Measurements from ENCODE around the gene RAB33B.
"Not testable (repeated sequence)": the region's sequence is repeated elsewhere in the genome, so short reads cannot be mapped to it uniquely, and the experiment has no call there.

Gene RAB33B

GRCh38 chr4:139454111-139455045, at the start of gene RAB33B:
RAB33B (plus strand) TSS chr4:139454121; CDS start chr4:139454196, 75 bp downstream.
- H3K27ac ChIP-seq = peak within 1 kb of the TSS; percentile 95
- no peak for DNase-seq (ENCODE audit: low read depth, low spot score)

- no peak overlapping the region for H3K27ac ChIP-seq
- DNase-seq (ENCODE audit: low read depth, low spot score) = no peak
Observed at GRCh38 chr4:139410312-139410711, 43.6 kb upstream of the RAB33B start.

- H3K27ac ChIP-seq; DNase-seq (ENCODE audit: low read depth, low spot score): not testable (repeated sequence)
Observed at GRCh38 chr4:139414671-139415210, 39.2 kb upstream of the RAB33B start.

- no peak for DNase-seq (ENCODE audit: low read depth, low spot score)
Observed at GRCh38 chr4:139416073-139416673, 37.7 kb upstream of the RAB33B start.

GRCh38 chr4:139419388-139419914, 34.5 kb upstream of the RAB33B start:
- DNase-seq (ENCODE audit: low read depth, low spot score) = peak; percentile 22

More at GRCh38 chr4:139416073-139416673, 37.7 kb upstream of the RAB33B start:
- no peak overlapping the region for H3K27ac ChIP-seq

GRCh38 chr4:139420652-139421051, 33.3 kb upstream of the RAB33B start:
- DNase-seq (ENCODE audit: low read depth, low spot score) = no peak
- peak overlapping the region; percentile 88 for H3K27ac ChIP-seq

More at GRCh38 chr4:139419388-139419914, 34.5 kb upstream of the RAB33B start:
- peak overlapping the region; percentile 88 for H3K27ac ChIP-seq

- H3K27ac ChIP-seq = no peak overlapping the region
- no peak for DNase-seq (ENCODE audit: low read depth, low spot score)
Observed at GRCh38 chr4:139436122-139436521, 17.8 kb upstream of the RAB33B start.

GRCh38 chr4:139438141-139438540, 15.8 kb upstream of the RAB33B start:
- no peak for DNase-seq (ENCODE audit: low read depth, low spot score)
- no peak overlapping the region for H3K27ac ChIP-seq

GRCh38 chr4:139441029-139441428, 12.9 kb upstream of the RAB33B start:
- H3K27ac ChIP-seq = peak overlapping the region; percentile 12
- DNase-seq (ENCODE audit: low read depth, low spot score) = peak; percentile 31

- no peak overlapping the region for H3K27ac ChIP-seq
- no peak for DNase-seq (ENCODE audit: low read depth, low spot score)
Observed at GRCh38 chr4:139443661-139444060, 10.3 kb upstream of the RAB33B start.

GRCh38 chr4:139444881-139445280, 9.0 kb upstream of the RAB33B start:
- not testable (repeated sequence) for DNase-seq (ENCODE audit: low read depth, low spot score); H3K27ac ChIP-seq

- DNase-seq (ENCODE audit: low read depth, low spot score); H3K27ac ChIP-seq: not testable (repeated sequence)
Observed at GRCh38 chr4:139447078-139447477, 6.8 kb upstream of the RAB33B start.

GRCh38 chr4:139450586-139450985, 3.3 kb upstream of the RAB33B start:
- H3K27ac ChIP-seq = no peak overlapping the region
- DNase-seq (ENCODE audit: low read depth, low spot score) = no peak

GRCh38 chr4:139451997-139452396, 1.9 kb upstream of the RAB33B start:
- DNase-seq (ENCODE audit: low read depth, low spot score) = no peak
- H3K27ac ChIP-seq = peak overlapping the region; percentile 95

GRCh38 chr4:139453041-139453370, 915 bp upstream of the RAB33B start:
- DNase-seq (ENCODE audit: low read depth, low spot score) = peak; percentile 36

GRCh38 chr4:139453371-139454110, 380 bp upstream of the RAB33B start:
- DNase-seq (ENCODE audit: low read depth, low spot score) = peak; percentile 91
- H3K27ac ChIP-seq = peak overlapping the region; percentile 95

More at GRCh38 chr4:139453041-139453370, 915 bp upstream of the RAB33B start:
- H3K27ac ChIP-seq = peak overlapping the region; percentile 95

GRCh38 chr4:139455126-139455538, 1.2 kb downstream of the RAB33B start:
- H3K27ac ChIP-seq = no peak overlapping the region
- DNase-seq (ENCODE audit: low read depth, low spot score) = no peak

- H3K27ac ChIP-seq = no peak overlapping the region
- DNase-seq (ENCODE audit: low read depth, low spot score) = no peak
Observed at GRCh38 chr4:139457318-139457717, 3.4 kb downstream of the RAB33B start.

GRCh38 chr4:139458543-139458942, 4.6 kb downstream of the RAB33B start:
- DNase-seq (ENCODE audit: low read depth, low spot score) = no peak
- no peak overlapping the region for H3K27ac ChIP-seq

GRCh38 chr4:139458999-139459398, 5.1 kb downstream of the RAB33B start:
- H3K27ac ChIP-seq = no peak overlapping the region
- DNase-seq (ENCODE audit: low read depth, low spot score) = no peak

All from epithelial cell of prostate (primary cell).